ENCODE results near the gene MED13L. TPM values are rescaled to one million over a fixed set of nuclear protein-coding genes. Genes with fewer than 3 reads are reported as not detected.

Gene MED13L
- total RNA-seq, 1 donor from 2014 or later, result 39.8 TPM

GRCh38 chr12:116087962-116088361, 189.5 kb downstream of the MED13L start:
- FAIRE-seq (no peak), DNase-seq (ENCODE audit: low read depth) (no peak)
- no peak overlapping the region for H3K4me3 ChIP-seq (ENCODE audit: low read depth, low read length)
- H3K36me3 ChIP-seq (ENCODE audit: control insufficient read depth, insufficient read depth, low read length), result no peaks in the 10 kb centered on the region
- no peak for TF ChIP-seq CTCF (IDR thresholded peaks at IDR 0.05; ENCODE audit: insufficient read depth, low read length, severe bottlenecking)
- no peaks in the 10 kb centered on the region for H3K27me3 ChIP-seq (ENCODE audit: control insufficient read depth, insufficient read depth, low read length)

- DNase-seq (ENCODE audit: low read depth), result no peak
- FAIRE-seq, result no peak
- no peak for TF ChIP-seq CTCF (IDR thresholded peaks at IDR 0.05; ENCODE audit: insufficient read depth, low read length, severe bottlenecking)
- no peaks in the 10 kb centered on the region for H3K27me3 ChIP-seq (ENCODE audit: control insufficient read depth, insufficient read depth, low read length)
- no peak overlapping the region for H3K4me3 ChIP-seq (ENCODE audit: low read depth, low read length)
- no peaks in the 10 kb centered on the region for H3K36me3 ChIP-seq (ENCODE audit: control insufficient read depth, insufficient read depth, low read length)
Measured at GRCh38 chr12:116087399-116087798, 190.1 kb downstream of the MED13L start.

- H3K4me3 ChIP-seq (ENCODE audit: low read depth, low read length), result no peak overlapping the region
- TF ChIP-seq CTCF (IDR thresholded peaks at IDR 0.05; ENCODE audit: insufficient read depth, low read length, severe bottlenecking), result no peak
- H3K36me3 ChIP-seq (ENCODE audit: control insufficient read depth, insufficient read depth, low read length), result no peaks in the 10 kb centered on the region
- no peaks in the 10 kb centered on the region for H3K27me3 ChIP-seq (ENCODE audit: control insufficient read depth, insufficient read depth, low read length)
- FAIRE-seq (no peak), DNase-seq (ENCODE audit: low read depth) (no peak)
Measured at GRCh38 chr12:116080415-116080814, 197.1 kb downstream of the MED13L start.

- no peak for TF ChIP-seq CTCF (IDR thresholded peaks at IDR 0.05; ENCODE audit: insufficient read depth, low read length, severe bottlenecking)
Measured at GRCh38 chr12:116078396-116078795, 199.1 kb downstream of the MED13L start.

GRCh38 chr12:116077431-116077830, 200.1 kb downstream of the MED13L start:
- TF ChIP-seq CTCF (IDR thresholded peaks at IDR 0.05; ENCODE audit: insufficient read depth, low read length, severe bottlenecking), result no peak
- Histone ChIP-seq H3K4me3 (ENCODE audit: low read depth, low read length) (no peak overlapping the region), H3K36me3 (ENCODE audit: control insufficient read depth, insufficient read depth, low read length) (no peaks in the 10 kb centered on the region), H3K27me3 (ENCODE audit: control insufficient read depth, insufficient read depth, low read length) (no peaks in the 10 kb centered on the region)
- DNase-seq (ENCODE audit: low read depth) (no peak), FAIRE-seq (no peak)

More at GRCh38 chr12:116078396-116078795, 199.1 kb downstream of the MED13L start:
- Histone ChIP-seq H3K4me3 (ENCODE audit: low read depth, low read length) (no peak overlapping the region), H3K27me3 (ENCODE audit: control insufficient read depth, insufficient read depth, low read length) (no peaks in the 10 kb centered on the region), H3K36me3 (ENCODE audit: control insufficient read depth, insufficient read depth, low read length) (no peaks in the 10 kb centered on the region)
- no peak for FAIRE-seq
- DNase-seq (ENCODE audit: low read depth), result no peak

GRCh38 chr12:116076399-116076798, 201.1 kb downstream of the MED13L start:
- Histone ChIP-seq H3K36me3 (ENCODE audit: control insufficient read depth, insufficient read depth, low read length) (no peaks in the 10 kb centered on the region), H3K4me3 (ENCODE audit: low read depth, low read length) (no peak overlapping the region), H3K27me3 (ENCODE audit: control insufficient read depth, insufficient read depth, low read length) (no peaks in the 10 kb centered on the region)
- DNase-seq (ENCODE audit: low read depth), result peak; percentile 31
- no peak for TF ChIP-seq CTCF (IDR thresholded peaks at IDR 0.05; ENCODE audit: insufficient read depth, low read length, severe bottlenecking)
- no peak for FAIRE-seq

Measured in bronchial epithelial cell (primary cell).